Activated T-helper 1 cell treated with anti-CD3 and anti-CD28 coated beads, Interleukin-12 subunit alpha, Interleukin-12 subunit beta, Interleukin-2, Interleukin-4 antibody, amounts not matched to agents 30 ng/mL and 10 ng/mL and 1 ng/mL, durations not matched to agents 14 hours and 24 hours and 36 hours (primary cell): ENCODE results near the gene FRMD5. TPM values are rescaled to one million over a fixed set of nuclear protein-coding genes. Genes with fewer than 3 reads are reported as not detected.
"Not testable (repeated sequence)": the region's sequence is repeated elsewhere in the genome, so short reads cannot be mapped to it uniquely, and the experiment has no call there.

ENCODE experiments used
- DNase-seq: peaks from one replicate; pipeline ENCODE4 v3.0.0; 2021; ENCODE audit warnings: low spot score
- H3K27ac Mint-ChIP-seq: one replicate; pipeline ENCODE4 v1.8.0; 2021; ENCODE audit warnings: mild to moderate bottlenecking, mixed read lengths
- H3K27me3 Mint-ChIP-seq: one replicate; pipeline ENCODE4 v1.8.0; 2022; ENCODE audit warnings: mild to moderate bottlenecking, moderate library complexity, mixed read lengths; ENCODE audit not compliant: insufficient read depth
- H3K36me3 Mint-ChIP-seq: one replicate; pipeline ENCODE4 v1.8.0; 2021; ENCODE audit warnings: low read depth, mixed read lengths
- H3K4me1 Mint-ChIP-seq: one replicate; pipeline ENCODE4 v1.8.0; 2021; ENCODE audit warnings: low read depth, mixed read lengths
- H3K4me3 Mint-ChIP-seq: one replicate; pipeline ENCODE4 v1.8.0; 2021; ENCODE audit warnings: mild to moderate bottlenecking, moderate library complexity, mixed read lengths
- H3K9me3 Mint-ChIP-seq: one replicate; pipeline ENCODE4 v1.8.0; 2021; ENCODE audit warnings: mixed read lengths
- intact Hi-C: fragments of 100-400 bp; cut with micrococcal nuclease; formaldehyde crosslinking; loops from one replicate; pipeline ENCODE4 v1.15.1; 2024
- total RNA-seq: library from RNA; stranded (reverse); gene quantifications from 2 replicates; pipeline ENCODE4 v1.2.3, GENCODE V29; 2022

The FRMD5 gene
- total RNA-seq, 1 donor from 2014 or later, result not detected

DNA sequence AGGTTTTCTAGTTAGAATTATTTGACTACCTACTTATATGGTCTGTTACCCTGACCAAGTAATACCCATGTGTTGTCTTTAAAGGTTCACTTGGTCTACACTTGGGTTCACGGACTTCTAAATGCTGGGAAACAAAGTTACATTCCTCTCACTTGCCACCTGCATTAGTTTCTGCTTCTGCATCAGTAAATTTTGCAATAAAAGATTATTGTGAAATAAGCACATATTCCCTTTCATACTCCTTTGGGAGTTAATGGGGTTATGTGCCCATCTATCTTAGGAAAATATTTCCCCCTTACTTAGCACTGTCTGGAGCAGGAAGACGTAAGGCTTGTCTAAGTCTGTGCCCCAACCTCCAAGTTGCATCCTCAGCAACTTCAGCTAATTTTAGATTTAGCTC lies 160.7 kb downstream of the FRMD5 start:
- Mint-ChIP-seq H3K36me3 (no peaks in the 10 kb centered on the region), H3K9me3 (no peaks in the 10 kb centered on the region), H3K4me3 (no peak overlapping the region), H3K27me3 (peaks cover 3% of the 10 kb centered on the region), H3K27ac (no peak overlapping the region), H3K4me1 (no peaks in the 10 kb centered on the region)
- DNase-seq, result no peak
- intact Hi-C loops, result no loop called here

DNA sequence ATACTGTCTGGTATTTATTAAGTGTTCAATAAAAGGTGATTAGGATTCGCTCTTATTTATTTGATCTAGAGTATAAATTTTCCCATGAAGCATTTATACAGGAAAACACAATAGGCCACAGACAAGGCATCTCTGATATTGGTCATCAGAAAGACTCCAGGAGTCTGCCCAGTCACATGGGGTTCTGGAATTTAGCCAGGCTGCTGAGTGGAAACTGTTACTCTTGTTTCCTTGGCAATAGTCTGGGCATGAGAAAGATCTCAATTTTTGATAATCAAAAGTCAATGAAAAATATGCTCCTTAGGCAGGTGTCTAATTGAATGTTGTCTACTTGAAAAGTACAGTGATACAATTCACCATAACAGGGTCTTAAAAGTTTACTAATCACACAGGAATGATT lies 161.2 kb downstream of the FRMD5 start:
- no peak overlapping the region for H3K4me3 Mint-ChIP-seq
- H3K27ac Mint-ChIP-seq, result no peak overlapping the region
- H3K36me3 Mint-ChIP-seq, result no peaks in the 10 kb centered on the region
- intact Hi-C loops, result no loop called here
- H3K9me3 Mint-ChIP-seq, result no peaks in the 10 kb centered on the region
- DNase-seq, result no peak
- no peaks in the 10 kb centered on the region for H3K4me1 Mint-ChIP-seq
- peaks cover 2% of the 10 kb centered on the region for H3K27me3 Mint-ChIP-seq

DNA sequence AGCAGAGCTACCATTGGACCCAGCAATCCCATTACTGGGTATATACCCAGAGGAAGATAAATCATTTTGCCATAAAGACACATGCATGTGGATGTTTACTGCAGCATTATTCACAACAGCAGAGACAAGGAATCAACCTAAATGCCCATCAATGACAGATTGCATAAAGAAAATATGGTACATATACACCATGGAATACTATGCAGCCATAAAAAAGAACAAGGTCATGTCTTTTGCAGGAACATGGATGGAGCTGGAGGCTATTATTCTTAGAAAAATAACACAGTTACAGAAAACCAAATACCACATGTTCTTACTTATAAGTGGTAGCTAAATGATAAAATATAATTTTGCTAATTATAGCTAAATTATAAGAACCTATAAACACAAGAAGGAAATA lies 162.3 kb downstream of the FRMD5 start:
- H3K36me3 Mint-ChIP-seq, H3K9me3 Mint-ChIP-seq, H3K4me1 Mint-ChIP-seq, H3K27ac Mint-ChIP-seq, H3K4me3 Mint-ChIP-seq, intact Hi-C loops, DNase-seq, H3K27me3 Mint-ChIP-seq: not testable (repeated sequence)

GRCh38 chr15:44029940-44030568 lies 165.0 kb downstream of the FRMD5 start:
- no peak for DNase-seq
- H3K4me1 Mint-ChIP-seq, result no peaks in the 10 kb centered on the region
- no peaks in the 10 kb centered on the region for H3K9me3 Mint-ChIP-seq
- H3K36me3 Mint-ChIP-seq, result no peaks in the 10 kb centered on the region
- no peak overlapping the region for H3K4me3 Mint-ChIP-seq
- intact Hi-C loops, result no loop called here
- H3K27me3 Mint-ChIP-seq, result peaks cover 7% of the 10 kb centered on the region
- H3K27ac Mint-ChIP-seq, result no peak overlapping the region

DNA sequence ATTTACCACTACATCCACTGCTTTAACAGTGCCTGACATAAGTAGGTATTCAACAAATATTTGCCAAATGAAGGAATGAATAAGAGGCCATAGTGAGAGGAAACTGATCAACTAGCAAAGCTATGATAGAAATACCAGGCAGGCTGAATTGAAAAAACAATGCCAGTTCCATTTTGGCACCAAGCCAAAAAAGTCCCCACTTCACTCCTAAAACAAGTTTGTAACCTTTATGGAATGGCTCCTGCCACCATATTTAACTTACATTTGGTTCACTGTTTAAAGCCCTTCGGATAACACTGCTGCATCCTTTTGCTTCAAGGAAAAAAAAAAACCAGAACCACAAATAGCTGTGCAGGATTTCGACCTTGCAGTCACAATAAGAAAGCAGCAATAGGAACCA lies 166.1 kb downstream of the FRMD5 start:
- Mint-ChIP-seq H3K9me3 (no peaks in the 10 kb centered on the region), H3K4me3 (no peak overlapping the region), H3K36me3 (no peaks in the 10 kb centered on the region), H3K27ac (no peak overlapping the region), H3K4me1 (no peaks in the 10 kb centered on the region), H3K27me3 (peaks cover 10% of the 10 kb centered on the region)
- no peak for DNase-seq
- intact Hi-C loops, result no loop called here

DNA sequence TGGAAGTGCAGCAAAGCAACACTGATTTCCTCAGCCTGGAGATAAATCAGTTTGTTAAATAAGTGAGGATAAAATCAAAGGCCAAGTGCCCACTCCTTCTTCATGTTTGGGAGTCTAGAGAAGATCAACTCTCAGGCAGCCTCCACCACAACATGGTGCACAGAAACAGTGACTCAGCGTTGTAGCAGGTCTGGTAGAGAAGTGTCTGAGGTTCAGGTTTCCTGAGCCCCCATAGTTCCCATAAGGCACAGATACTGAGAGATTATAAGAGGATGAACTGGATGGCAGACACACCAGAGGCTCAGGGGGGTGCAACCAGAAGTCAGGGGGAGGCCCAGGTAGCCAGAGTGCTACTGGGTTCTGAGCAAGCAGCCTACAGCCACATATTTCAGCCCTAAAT lies 166.7 kb downstream of the FRMD5 start:
- intact Hi-C loops, result no loop called here
- Mint-ChIP-seq H3K9me3 (no peaks in the 10 kb centered on the region), H3K27me3 (peaks cover 10% of the 10 kb centered on the region), H3K36me3 (no peaks in the 10 kb centered on the region), H3K27ac (no peak overlapping the region), H3K4me3 (no peak overlapping the region), H3K4me1 (no peaks in the 10 kb centered on the region)
- no peak for DNase-seq

- no peak overlapping the region for H3K4me3 Mint-ChIP-seq
- intact Hi-C loops, result no loop called here
- H3K4me1 Mint-ChIP-seq, result no peaks in the 10 kb centered on the region
- DNase-seq, result no peak
- no peak overlapping the region for H3K27ac Mint-ChIP-seq
- no peaks in the 10 kb centered on the region for H3K36me3 Mint-ChIP-seq
- peaks cover 17% of the 10 kb centered on the region for H3K27me3 Mint-ChIP-seq
- no peaks in the 10 kb centered on the region for H3K9me3 Mint-ChIP-seq
These were observed 170.9 kb downstream of the FRMD5 start for GRCh38 chr15:44024155-44024554.

GRCh38 chr15:44023176-44023575 lies 171.9 kb downstream of the FRMD5 start:
- Mint-ChIP-seq H3K27ac (no peak overlapping the region), H3K9me3 (no peaks in the 10 kb centered on the region)
- intact Hi-C loops, result no loop called here

DNA sequence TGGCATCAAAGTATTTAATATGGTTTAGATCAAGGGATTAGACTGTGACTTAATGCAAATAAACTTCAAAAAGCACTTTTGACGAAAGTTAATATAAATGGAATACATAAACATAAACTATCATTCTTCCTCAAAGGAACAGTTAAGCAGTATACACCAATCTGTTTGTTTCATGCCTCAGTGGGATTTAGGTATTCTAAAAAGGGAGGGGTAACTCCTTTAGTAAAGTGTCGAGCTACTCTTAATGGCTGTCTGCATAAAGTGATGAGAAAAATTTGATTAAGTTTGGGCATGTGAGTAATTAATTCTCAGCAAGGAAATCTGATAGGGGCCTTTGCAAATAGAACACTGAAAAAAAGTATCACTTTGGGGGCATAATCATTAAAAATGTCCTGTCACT lies 176.9 kb downstream of the FRMD5 start:
- peaks cover 14% of the 10 kb centered on the region for H3K27me3 Mint-ChIP-seq
- H3K4me1 Mint-ChIP-seq, result no peaks in the 10 kb centered on the region
- no peak for DNase-seq
- no peak overlapping the region for H3K27ac Mint-ChIP-seq
- no peak overlapping the region for H3K4me3 Mint-ChIP-seq
- intact Hi-C loops, result no loop called here
- no peaks in the 10 kb centered on the region for H3K36me3 Mint-ChIP-seq
- H3K9me3 Mint-ChIP-seq, result no peaks in the 10 kb centered on the region

More at GRCh38 chr15:44023176-44023575, 171.9 kb downstream of the FRMD5 start:
- Mint-ChIP-seq H3K4me3 (no peak overlapping the region), H3K36me3 (no peaks in the 10 kb centered on the region), H3K27me3 (peaks cover 17% of the 10 kb centered on the region), H3K4me1 (no peaks in the 10 kb centered on the region)
- no peak for DNase-seq

- H3K4me1 Mint-ChIP-seq, result no peaks in the 10 kb centered on the region
- DNase-seq, result no peak
- H3K36me3 Mint-ChIP-seq, result no peaks in the 10 kb centered on the region
- no peaks in the 10 kb centered on the region for H3K9me3 Mint-ChIP-seq
- no peak overlapping the region for H3K27ac Mint-ChIP-seq
- H3K27me3 Mint-ChIP-seq, result peaks cover 9% of the 10 kb centered on the region
- H3K4me3 Mint-ChIP-seq, result no peak overlapping the region
- intact Hi-C loops, result no loop called here
These were observed 179.3 kb downstream of the FRMD5 start for GRCh38 chr15:44015545-44016305.

DNA sequence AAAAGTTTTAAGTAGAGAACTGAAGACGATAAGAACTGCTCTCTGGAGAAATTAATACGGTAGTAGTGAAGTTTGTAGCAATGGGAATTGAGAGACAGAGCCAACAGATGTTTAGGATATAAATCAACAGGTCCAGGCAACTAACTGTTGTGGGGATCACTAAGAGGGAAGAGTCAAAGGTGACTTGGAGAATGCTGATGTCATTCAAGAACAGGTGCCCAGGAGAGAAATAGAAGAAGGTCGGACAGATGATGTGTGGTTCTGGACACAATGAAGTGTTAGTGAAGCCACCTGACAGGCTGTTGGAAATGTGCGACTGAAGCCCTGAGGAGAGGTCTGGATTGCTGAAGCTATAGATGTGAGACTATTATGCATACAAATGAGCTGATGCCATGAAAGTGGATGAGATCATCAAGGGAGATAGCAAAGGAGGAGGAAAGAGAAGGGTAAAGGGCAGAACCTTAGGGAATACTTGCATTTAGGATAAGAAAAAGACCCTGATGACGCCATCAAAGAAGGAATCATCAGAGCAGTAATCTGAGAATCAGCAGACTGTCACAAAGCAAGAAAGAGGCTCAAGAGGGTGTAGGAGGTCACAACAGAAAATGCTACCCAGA lies 183.7 kb downstream of the FRMD5 start:
- Mint-ChIP-seq H3K27ac (no peak overlapping the region), H3K9me3 (no peaks in the 10 kb centered on the region), H3K4me1 (no peaks in the 10 kb centered on the region), H3K4me3 (no peak overlapping the region), H3K36me3 (no peaks in the 10 kb centered on the region), H3K27me3 (peaks cover 11% of the 10 kb centered on the region)
- DNase-seq, result no peak
- intact Hi-C loops, result no loop called here

DNA sequence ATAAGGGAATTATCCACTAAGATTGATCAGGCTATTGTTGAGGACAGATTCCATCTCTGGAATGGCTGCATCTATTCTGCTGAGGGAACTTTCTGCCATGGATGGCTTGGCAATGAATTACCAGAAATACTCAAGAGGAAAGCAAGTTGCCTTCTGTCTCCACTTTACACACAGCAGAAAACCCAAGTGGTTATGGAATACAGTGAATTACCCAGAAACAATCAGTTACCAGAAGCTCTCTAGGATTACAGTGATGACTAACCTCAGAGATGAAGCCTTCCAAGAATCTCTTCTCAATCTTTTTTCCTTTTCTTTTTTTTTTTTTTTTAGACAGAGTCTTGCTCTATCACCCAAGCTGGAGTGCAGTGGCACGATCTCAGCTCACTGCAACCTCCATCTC lies 185.0 kb downstream of the FRMD5 start:
- no peak for DNase-seq
- Mint-ChIP-seq H3K36me3 (no peaks in the 10 kb centered on the region), H3K27me3 (peaks cover 9% of the 10 kb centered on the region), H3K4me1 (no peaks in the 10 kb centered on the region), H3K27ac (no peak overlapping the region), H3K9me3 (no peaks in the 10 kb centered on the region), H3K4me3 (no peak overlapping the region)
- intact Hi-C loops, result no loop called here

GRCh38 chr15:44009038-44009437 lies 186.0 kb downstream of the FRMD5 start:
- H3K4me3 Mint-ChIP-seq, result no peak overlapping the region
- H3K27ac Mint-ChIP-seq, result no peak overlapping the region
- intact Hi-C loops, result no loop called here
- no peaks in the 10 kb centered on the region for H3K4me1 Mint-ChIP-seq
- DNase-seq, result no peak
- no peaks in the 10 kb centered on the region for H3K36me3 Mint-ChIP-seq
- H3K9me3 Mint-ChIP-seq, result no peaks in the 10 kb centered on the region
- H3K27me3 Mint-ChIP-seq, result peaks cover 8% of the 10 kb centered on the region
